OCI-LY1 (cell line): ENCODE results near the gene STMND1.

Experiments used
- H2AFZ ChIP-seq: fragments of 200-600 bp; sonication (generic), shearing (Covaris generic); 2 replicates; pipeline ENCODE4 v1.6.0; 2014; ENCODE audit warnings: antibody characterized with exemption, mild to moderate bottlenecking, low read length
- H3F3A ChIP-seq: fragments of 200-600 bp; sonication (generic), shearing (Covaris generic); 2 replicates; pipeline ENCODE4 v1.6.0; 2014; ENCODE audit warnings: mild to moderate bottlenecking, antibody characterized with exemption, low read length, moderate library complexity; ENCODE audit not compliant: insufficient read depth
- H3K27ac ChIP-seq: fragments of 200-600 bp; sonication (generic); 2 replicates; pipeline ENCODE4 v1.5.1; 2014; ENCODE audit warnings: low read length, mixed run types, mild to moderate bottlenecking, low read depth; ENCODE audit not compliant: poor library complexity, severe bottlenecking
- H3K27me3 ChIP-seq: fragments of 200-600 bp; sonication (generic); 2 replicates; pipeline ENCODE4 v1.6.0; 2014; ENCODE audit warnings: antibody characterized with exemption, mild to moderate bottlenecking, low read length, moderate library complexity; ENCODE audit not compliant: insufficient read depth
- H3K36me3 ChIP-seq: fragments of 200-600 bp; sonication (generic); 2 replicates; pipeline ENCODE4 v1.6.1; 2014; ENCODE audit warnings: mild to moderate bottlenecking, antibody characterized with exemption, low read length, moderate library complexity, mixed read lengths; ENCODE audit not compliant: insufficient read depth
- H3K4me1 ChIP-seq: fragments of 200-600 bp; sonication (generic); 2 replicates; pipeline ENCODE4 v1.5.1; 2014; ENCODE audit warnings: mild to moderate bottlenecking, low read length, moderate library complexity; ENCODE audit not compliant: insufficient read depth, severe bottlenecking
- H3K4me2 ChIP-seq: fragments of 200-600 bp; sonication (generic), shearing (Covaris generic); 2 replicates; pipeline ENCODE4 v1.6.1; 2014; ENCODE audit warnings: low read length
- H3K4me3 ChIP-seq: fragments of 200-600 bp; sonication (generic); 2 replicates; pipeline ENCODE4 v1.5.1; 2014; ENCODE audit warnings: low read length, low read depth, mild to moderate bottlenecking, mixed read lengths; ENCODE audit not compliant: poor library complexity, severe bottlenecking
- H3K79me2 ChIP-seq: fragments of 200-600 bp; shearing (Covaris generic); 2 replicates; pipeline ENCODE4 v1.6.1; 2016; ENCODE audit warnings: mixed run types, low read length, mixed read lengths; ENCODE audit not compliant: insufficient read depth
- H3K9ac ChIP-seq: fragments of 200-600 bp; sonication (generic), shearing (Covaris generic); 2 replicates; pipeline ENCODE4 v1.6.1; 2014; ENCODE audit warnings: mild to moderate bottlenecking, low read length, mixed read lengths
- H3K9me2 ChIP-seq: fragments of 200-600 bp; sonication (generic), shearing (Covaris generic); 2 replicates; pipeline ENCODE4 v1.6.1; 2014; ENCODE audit warnings: low read depth, mild to moderate bottlenecking, low read length, mixed read lengths
- H3K9me3 ChIP-seq: fragments of 200-600 bp; shearing (Covaris generic); 2 replicates; pipeline ENCODE4 v1.6.1; 2014; ENCODE audit warnings: low read length, mixed read lengths
- H4K20me1 ChIP-seq: fragments of 200-600 bp; sonication (generic), shearing (Covaris generic); 2 replicates; pipeline ENCODE4 v1.6.0; 2016; ENCODE audit warnings: mild to moderate bottlenecking, low read length; ENCODE audit not compliant: insufficient read depth
- CTCF ChIP-seq: fragments of 200-600 bp; sonication (generic), shearing (Covaris generic); IDR thresholded peaks from 2 replicates; pipeline ENCODE4 v1.5.1; 2017; ENCODE audit warnings: mild to moderate bottlenecking, antibody characterized with exemption, low read length, moderate library complexity, mixed read lengths
- EZH2 ChIP-seq: fragments of 200-600 bp; sonication (generic), shearing (Covaris generic); IDR thresholded peaks from 2 replicates; pipeline ENCODE4 v1.8.0; 2017; ENCODE audit warnings: borderline replicate concordance, mixed run types, mild to moderate bottlenecking, antibody characterized with exemption, low read length, moderate library complexity, mixed read lengths

The STMND1 gene

GRCh38 chr6:17101422-17102257 is at the start of gene STMND1:
STMND1 (plus strand) TSS chr6:17102050; CDS start chr6:17102258, 208 bp downstream.
- no peaks in the 10 kb centered on the region for H3K9me3 ChIP-seq
- H3F3A ChIP-seq: no peaks in the 10 kb centered on the region
- TF ChIP-seq EZH2 (no peak), CTCF (no peak)
- H4K20me1 ChIP-seq: no peaks in the 10 kb centered on the region
- H3K4me1 ChIP-seq: no peaks in the 10 kb centered on the region
- H3K4me3 ChIP-seq: no peak within 1 kb of the TSS
- H3K27ac ChIP-seq: no peak within 1 kb of the TSS
- no peak within 1 kb of the TSS for H3K4me2 ChIP-seq
- no peaks in the 10 kb centered on the region for H3K9me2 ChIP-seq
- no peak within 1 kb of the TSS for H2AFZ ChIP-seq
- H3K36me3 ChIP-seq: no peaks in the 10 kb centered on the region
- H3K27me3 ChIP-seq: no peaks in the 10 kb centered on the region
- H3K9ac ChIP-seq: no peak within 1 kb of the TSS
- H3K79me2 ChIP-seq: no peaks in the 10 kb centered on the region

- H4K20me1 ChIP-seq: no peaks in the 10 kb centered on the region
- no peak overlapping the region for H3K4me3 ChIP-seq
- no peaks in the 10 kb centered on the region for H3K79me2 ChIP-seq
- H3K4me1 ChIP-seq: no peaks in the 10 kb centered on the region
- H3K9ac ChIP-seq: no peak overlapping the region
- TF ChIP-seq EZH2 (no peak), CTCF (no peak)
- H3K36me3 ChIP-seq: no peaks in the 10 kb centered on the region
- no peak overlapping the region for H3K27ac ChIP-seq
- no peak overlapping the region for H3K4me2 ChIP-seq
- H3K27me3 ChIP-seq: no peaks in the 10 kb centered on the region
- H3K9me2 ChIP-seq: no peaks in the 10 kb centered on the region
- no peaks in the 10 kb centered on the region for H3K9me3 ChIP-seq
- H3F3A ChIP-seq: no peaks in the 10 kb centered on the region
- H2AFZ ChIP-seq: no peak overlapping the region
Measured at GRCh38 chr6:17054647-17055046, 47.2 kb upstream of the STMND1 start.

- Histone ChIP-seq H3K27me3 (no peaks in the 10 kb centered on the region), H3K4me1 (no peaks in the 10 kb centered on the region), H2AFZ (no peak overlapping the region), H3K36me3 (no peaks in the 10 kb centered on the region), H3K4me3 (no peak overlapping the region), H3F3A (no peaks in the 10 kb centered on the region), H3K4me2 (no peak overlapping the region), H3K9ac (no peak overlapping the region), H3K79me2 (no peaks in the 10 kb centered on the region), H3K9me3 (no peaks in the 10 kb centered on the region), H3K9me2 (no peaks in the 10 kb centered on the region), H3K27ac (no peak overlapping the region), H4K20me1 (no peaks in the 10 kb centered on the region)
- TF ChIP-seq EZH2 (no peak), CTCF (no peak)
Measured at GRCh38 chr6:17057322-17057721, 44.5 kb upstream of the STMND1 start.
